Epithelial cell of prostate (primary cell): Measurements from ENCODE around the gene GBP1.
"Not testable (repeated sequence)": the region's sequence is repeated elsewhere in the genome, so short reads cannot be mapped to it uniquely, and the experiment has no call there.

Experiments
- DNase-seq: peaks from one replicate; pipeline ENCODE4 v3.0.0-alpha.2; 2011; ENCODE audit warnings: low read depth, low spot score
- H3K27ac ChIP-seq: fragments of 450-650 bp; 2 replicates; pipeline ENCODE4 v1.5.1; 2017; ENCODE audit warnings: mild to moderate bottlenecking

The GBP1 gene

DNA sequence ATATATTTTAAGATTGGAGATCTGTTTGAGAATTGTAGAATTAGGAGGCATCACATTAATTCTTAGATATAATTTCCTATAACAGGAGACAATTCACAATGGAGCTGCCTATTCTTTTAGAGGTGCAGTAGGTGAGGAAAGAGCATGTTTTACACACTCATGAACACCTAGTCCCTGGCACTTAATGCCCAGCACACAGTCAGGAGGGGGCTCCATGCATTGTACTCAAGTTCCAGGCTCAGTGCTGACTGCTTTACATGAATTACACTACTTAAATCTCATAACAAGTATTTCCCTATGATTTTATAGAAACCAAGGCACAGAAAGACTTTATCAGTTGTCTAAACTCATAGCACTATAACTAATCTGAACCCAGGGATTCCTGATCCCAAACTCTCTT lies 42.0 kb downstream of the GBP1 start:
- no peak for DNase-seq
- peak overlapping the region; percentile 89 for H3K27ac ChIP-seq

DNA sequence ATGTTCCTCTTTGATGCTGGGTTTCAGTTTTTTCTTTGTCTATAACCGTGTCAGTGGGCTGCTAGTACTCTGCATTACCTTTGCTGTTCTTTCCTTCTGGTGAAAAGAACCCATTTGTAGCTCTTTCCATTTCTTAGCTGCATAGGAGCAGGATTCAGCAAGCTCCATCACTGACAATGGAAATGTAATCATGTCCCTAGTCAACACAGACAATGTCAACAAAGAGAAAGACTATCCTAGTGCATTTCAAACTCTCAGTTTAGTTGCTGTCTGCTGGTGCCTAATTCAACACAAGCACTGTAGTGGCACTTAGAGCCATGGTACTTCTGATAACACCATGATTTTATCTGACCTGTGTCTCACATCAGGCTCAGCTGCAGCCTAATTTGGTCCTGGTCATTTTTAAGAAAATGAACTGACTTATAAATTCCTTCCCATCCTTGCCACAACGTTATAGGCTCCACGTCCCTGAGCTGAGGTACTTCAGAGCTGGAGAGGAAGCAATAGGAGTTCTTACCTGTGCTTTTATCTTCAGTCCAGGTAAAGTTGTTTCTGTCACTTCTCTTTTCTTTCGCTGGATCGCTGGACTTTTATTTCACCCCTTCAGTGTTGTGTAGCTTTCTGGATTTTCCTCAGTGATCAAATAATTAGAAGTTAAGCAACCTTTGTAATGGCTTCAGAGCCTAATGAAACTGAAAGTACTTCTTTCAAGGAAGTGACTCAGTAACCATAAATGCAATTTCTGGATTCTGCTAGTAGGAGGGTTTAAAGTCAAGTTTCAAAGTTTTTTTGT lies 42.6 kb downstream of the GBP1 start, which contains the start of gene GBP3:
Gene GBP3, minus strand, starts transcription at position 700 of the 793 bp plus-strand sequence. CDS start 2,145 bp downstream, outside the sequence.
- peak within 1 kb of the TSS; percentile 89 for H3K27ac ChIP-seq
- peak; percentile 24 for DNase-seq

DNA sequence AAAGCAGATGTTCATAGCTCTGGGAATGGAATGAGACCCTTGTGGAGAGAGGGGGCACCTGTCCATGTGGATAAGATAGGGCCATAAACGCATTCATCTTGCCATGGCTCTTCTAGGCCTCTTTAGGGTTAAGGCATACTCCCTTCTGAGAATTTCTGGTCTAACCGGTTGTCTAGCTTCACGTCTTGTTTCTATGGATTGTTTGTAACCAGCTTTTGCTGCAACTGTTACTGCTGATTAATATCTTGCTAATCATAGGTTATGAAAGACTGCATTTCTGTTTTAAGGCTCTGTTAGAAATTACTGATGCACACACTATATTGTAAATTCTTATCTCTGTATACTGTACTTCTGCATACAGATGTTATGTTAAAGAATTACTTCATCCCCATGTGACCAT lies 46.7 kb downstream of the GBP1 start:
- H3K27ac ChIP-seq, result peak overlapping the region; percentile 33

DNA sequence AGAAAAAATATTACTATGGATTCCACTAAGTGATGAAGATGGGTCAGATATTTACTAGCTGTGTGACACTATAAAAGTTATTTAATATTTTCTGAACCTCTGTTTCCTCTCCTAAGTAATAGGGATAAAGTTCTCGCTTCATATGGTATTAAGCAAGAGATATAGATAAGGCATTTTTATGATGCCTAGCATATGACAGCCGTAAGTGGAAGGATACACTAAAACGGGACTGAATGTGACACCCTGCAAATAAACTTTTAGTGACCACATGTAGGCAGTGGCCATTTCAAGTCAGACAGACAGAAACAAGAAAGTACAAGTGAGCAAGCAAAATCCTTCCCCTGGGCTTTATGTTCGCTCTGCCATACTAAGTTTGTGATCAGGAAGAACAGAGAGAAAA lies 56.5 kb downstream of the GBP1 start:
- no peak overlapping the region for H3K27ac ChIP-seq
- no peak for DNase-seq

More for the DNA sequence above, 46.7 kb downstream of the GBP1 start:
- DNase-seq, result not testable (repeated sequence)

DNA sequence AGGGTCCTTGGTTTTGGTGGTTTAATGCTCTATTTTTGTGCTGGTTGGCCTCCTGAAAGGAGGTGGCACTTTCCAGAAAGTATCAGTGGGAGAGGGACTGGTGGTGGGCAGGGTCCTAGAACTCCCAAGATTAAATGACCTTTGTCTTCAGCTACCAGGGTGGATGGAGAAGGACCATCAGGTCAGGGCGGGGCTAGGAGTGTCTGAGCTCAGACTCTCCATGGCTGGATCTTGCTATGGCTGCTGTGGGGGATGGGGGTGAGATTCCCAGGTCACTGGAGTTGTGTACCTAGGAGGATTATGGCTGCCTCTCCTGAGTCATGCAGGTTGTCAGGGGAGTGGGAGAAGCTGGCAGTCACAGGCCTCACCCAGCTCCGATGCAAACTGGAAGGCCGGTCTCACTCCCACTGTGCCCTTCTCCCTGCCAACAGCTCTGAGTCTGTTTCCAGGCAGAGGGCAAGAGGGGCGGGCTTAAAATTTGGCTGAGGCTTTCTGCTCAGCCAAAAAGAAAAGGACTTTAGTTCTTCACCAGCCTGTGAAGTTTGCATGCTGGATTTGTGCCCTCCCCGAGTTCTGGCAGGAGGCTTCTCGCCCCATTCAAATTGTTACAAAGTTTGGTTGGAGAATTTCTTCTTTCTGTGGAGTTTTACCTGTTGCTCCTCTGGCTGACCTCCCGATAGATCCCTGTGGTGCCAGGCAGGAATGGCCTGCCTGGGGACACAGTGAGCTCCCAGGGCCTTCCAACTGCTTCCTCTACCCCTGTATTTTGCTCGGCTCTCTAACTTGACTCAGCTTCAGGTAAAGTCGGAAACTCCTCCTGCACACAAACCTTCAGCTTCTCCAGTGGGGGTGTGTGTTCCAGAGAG lies 59.5 kb downstream of the GBP1 start:
- no peak for DNase-seq
- no peak overlapping the region for H3K27ac ChIP-seq
